Esophagus muscularis mucosa (tissue), 3 donors: ENCODE results near the gene RBMS3.

Source experiments
- POLR2A ChIP-seq: fragments of 450-650 bp; IDR thresholded peaks from one replicate; pipeline ENCODE4 v1.6.1; 2017; ENCODE audit warnings: antibody characterized with exemption, moderate library complexity, mild to moderate bottlenecking, low read depth
- POLR2AphosphoS5 ChIP-seq, 2 donors: sonication (generic); formaldehyde crosslinking; IDR thresholded peaks; one replicate each; pipeline ENCODE4 v1.6.1; 2017; ENCODE audit warnings: antibody characterized with exemption in 2 of 2
- TF ChIP-seq, protein P1 (sequence below), 3 experiments: fragments of 200-600 bp in 2 of 3; fragments of 450-650 bp in 1 of 3; sonication (generic) in 2 of 3; IDR thresholded peaks; one replicate each; pipeline ENCODE4 v1.5.1; 2017 to 2019; ENCODE audit warnings: antibody characterized with exemption in 3 of 3, mild to moderate bottlenecking in 2 of 3, moderate library complexity in 1 of 3

DNA sequence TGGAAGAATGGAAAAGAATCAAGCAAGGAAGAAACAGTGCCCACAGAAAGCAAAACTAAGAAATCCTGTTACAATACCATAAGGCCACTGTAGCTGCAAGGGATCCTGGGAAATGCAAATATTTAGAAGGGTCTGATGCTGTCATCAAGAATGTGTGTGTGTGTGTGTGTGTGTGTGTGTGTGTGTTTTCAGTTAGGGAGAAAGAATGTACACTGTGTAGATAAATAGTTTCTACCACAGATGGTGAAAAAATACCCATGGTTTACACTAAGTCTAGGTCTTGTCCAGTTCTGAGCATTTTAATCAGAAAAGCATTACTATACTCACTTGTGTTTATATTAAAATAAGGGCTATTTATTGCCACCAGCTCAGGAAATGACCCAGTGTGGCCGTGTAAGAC lies 355.0 kb downstream of the RBMS3 start:
- TF ChIP-seq POLR2A (no peak), POLR2AphosphoS5 (IDR thresholded peaks at IDR 0.05) (no peak)
- TF ChIP-seq, protein P1, sequence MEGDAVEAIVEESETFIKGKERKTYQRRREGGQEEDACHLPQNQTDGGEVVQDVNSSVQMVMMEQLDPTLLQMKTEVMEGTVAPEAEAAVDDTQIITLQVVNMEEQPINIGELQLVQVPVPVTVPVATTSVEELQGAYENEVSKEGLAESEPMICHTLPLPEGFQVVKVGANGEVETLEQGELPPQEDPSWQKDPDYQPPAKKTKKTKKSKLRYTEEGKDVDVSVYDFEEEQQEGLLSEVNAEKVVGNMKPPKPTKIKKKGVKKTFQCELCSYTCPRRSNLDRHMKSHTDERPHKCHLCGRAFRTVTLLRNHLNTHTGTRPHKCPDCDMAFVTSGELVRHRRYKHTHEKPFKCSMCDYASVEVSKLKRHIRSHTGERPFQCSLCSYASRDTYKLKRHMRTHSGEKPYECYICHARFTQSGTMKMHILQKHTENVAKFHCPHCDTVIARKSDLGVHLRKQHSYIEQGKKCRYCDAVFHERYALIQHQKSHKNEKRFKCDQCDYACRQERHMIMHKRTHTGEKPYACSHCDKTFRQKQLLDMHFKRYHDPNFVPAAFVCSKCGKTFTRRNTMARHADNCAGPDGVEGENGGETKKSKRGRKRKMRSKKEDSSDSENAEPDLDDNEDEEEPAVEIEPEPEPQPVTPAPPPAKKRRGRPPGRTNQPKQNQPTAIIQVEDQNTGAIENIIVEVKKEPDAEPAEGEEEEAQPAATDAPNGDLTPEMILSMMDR (IDR thresholded peaks at IDR 0.05) = no peak
